ENCODE measurements around the gene TGOLN2.

Gene TGOLN2

DNA sequence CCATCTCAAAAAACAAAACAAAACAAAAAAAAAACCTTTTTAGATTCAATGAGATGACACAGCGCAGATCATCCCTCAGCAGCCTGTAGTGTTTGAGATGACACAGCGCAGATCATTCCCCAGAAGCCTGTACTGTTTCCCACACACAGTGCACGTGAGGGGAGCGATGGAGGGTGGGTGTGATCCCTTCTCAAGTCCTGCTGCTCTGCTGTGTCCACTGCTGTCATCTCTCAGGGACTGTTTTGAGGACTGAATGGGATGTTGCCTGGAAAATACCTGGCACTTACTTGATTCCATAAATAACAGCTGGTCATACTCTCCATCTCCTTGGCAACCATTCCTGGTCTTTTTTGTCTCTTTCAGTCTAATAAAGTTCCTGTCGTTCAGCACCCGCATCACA is 25.7 kb downstream of the TGOLN2 start:
- H3K36me3 ChIP-seq (ENCODE audit: insufficient read depth, low read length): peaks cover 20% of the 10 kb centered on the region
- no peaks in the 10 kb centered on the region for H3K9me3 ChIP-seq (replicated peaks; ENCODE audit: low read length)
- H3K27me3 ChIP-seq (ENCODE audit: control insufficient read depth, insufficient read depth, low read length): no peaks in the 10 kb centered on the region
- no peak overlapping the region for H3K4me3 ChIP-seq (ENCODE audit: low read length)
- no peak overlapping the region for H3K4me2 ChIP-seq (ENCODE audit: low read length)
- no peak overlapping the region for H3K9ac ChIP-seq (ENCODE audit: low read depth, low read length)
- no peaks in the 10 kb centered on the region for H3K4me1 ChIP-seq (ENCODE audit: control insufficient read depth, insufficient read depth, low read length)

DNA sequence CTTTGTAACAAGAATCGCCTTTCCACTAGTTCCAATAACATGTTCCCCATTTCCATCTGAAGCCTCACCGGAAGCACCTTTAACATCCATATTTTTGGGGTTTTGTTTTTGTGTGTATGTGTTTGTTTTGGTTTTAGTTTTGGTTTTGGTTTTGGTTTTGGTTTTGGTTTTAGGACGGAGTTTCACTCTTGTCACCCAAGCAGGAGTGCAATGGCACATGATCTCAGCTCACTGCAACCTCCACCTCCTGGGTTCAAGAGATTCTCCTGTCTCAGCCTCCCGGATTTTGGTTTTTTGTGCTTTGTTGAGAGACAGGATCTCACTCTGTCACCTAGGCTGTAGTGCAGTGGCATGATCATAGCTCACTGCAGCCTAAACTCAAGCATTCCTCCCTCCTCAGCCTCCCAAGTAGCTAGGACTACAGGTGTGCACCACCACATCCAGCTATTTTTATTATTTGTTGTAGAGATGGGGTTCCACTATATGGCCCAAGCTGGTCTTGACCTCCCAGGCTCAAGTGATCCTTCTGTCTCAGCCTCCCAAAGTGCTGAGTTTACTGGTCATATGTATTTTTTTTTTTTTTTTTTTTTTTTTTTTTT is 36.3 kb downstream of the TGOLN2 start:
- Histone ChIP-seq H3K4me3 (ENCODE audit: low read length) (no peak overlapping the region), H3K9ac (ENCODE audit: low read depth, low read length) (no peak overlapping the region), H3K4me2 (ENCODE audit: low read length) (peak overlapping the region; percentile 24), H3K27me3 (ENCODE audit: control insufficient read depth, insufficient read depth, low read length) (no peaks in the 10 kb centered on the region), H3K9me3 (replicated peaks; ENCODE audit: low read length) (no peaks in the 10 kb centered on the region), H3K36me3 (ENCODE audit: insufficient read depth, low read length) (no peaks in the 10 kb centered on the region), H3K4me1 (ENCODE audit: control insufficient read depth, insufficient read depth, low read length) (peaks cover 17% of the 10 kb centered on the region)

DNA sequence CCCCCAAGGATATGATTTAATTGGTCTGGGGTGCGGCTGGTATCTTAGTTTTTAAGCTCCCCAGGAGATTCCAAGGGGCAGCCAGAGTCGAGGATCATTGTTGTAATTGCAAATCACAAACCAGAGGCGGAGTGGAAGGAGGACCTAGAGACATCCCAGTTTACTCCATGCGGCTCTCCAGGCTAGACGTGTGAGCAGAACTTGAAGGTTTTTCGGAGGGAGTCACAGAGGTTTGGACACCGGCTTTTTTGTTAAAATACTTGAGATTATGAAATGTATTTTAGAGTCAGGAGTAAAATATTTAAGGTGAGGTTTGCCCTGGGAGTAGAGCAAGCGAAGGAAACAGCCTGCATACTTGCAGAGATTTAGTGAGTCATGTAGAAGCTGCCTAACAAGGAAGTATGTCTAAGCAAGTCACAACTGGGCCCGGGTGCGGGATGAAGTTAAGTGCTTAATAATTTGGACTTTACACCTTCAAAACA is 39.5 kb downstream of the TGOLN2 start:
- Histone ChIP-seq H3K27me3 (ENCODE audit: control insufficient read depth, insufficient read depth, low read length) (no peaks in the 10 kb centered on the region), H3K9ac (ENCODE audit: low read depth, low read length) (no peak overlapping the region), H3K9me3 (replicated peaks; ENCODE audit: low read length) (no peaks in the 10 kb centered on the region), H3K36me3 (ENCODE audit: insufficient read depth, low read length) (peaks cover 5% of the 10 kb centered on the region), H3K4me2 (ENCODE audit: low read length) (no peak overlapping the region), H3K4me1 (ENCODE audit: control insufficient read depth, insufficient read depth, low read length) (peaks cover 12% of the 10 kb centered on the region), H3K4me3 (ENCODE audit: low read length) (no peak overlapping the region)

DNA sequence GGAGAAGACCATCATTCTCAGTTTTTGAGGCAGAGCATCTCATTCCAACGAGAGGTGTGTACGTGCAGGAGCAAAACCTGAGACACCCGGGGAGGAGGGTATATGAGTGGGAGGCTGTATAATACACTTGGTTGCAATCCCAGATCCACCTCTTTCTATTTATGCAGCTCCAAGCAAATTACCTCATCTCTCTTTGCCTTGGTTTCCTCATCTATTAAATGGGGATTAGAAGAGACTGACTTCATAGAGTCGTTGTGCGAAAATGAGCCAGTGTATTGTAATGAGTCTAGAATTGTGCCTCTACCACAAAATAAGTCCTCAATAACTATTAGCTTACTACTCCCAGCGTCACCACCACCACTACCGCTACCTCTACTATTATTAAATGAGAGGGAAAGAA is 40.1 kb downstream of the TGOLN2 start:
- no peaks in the 10 kb centered on the region for H3K27me3 ChIP-seq (ENCODE audit: control insufficient read depth, insufficient read depth, low read length)
- H3K4me3 ChIP-seq (ENCODE audit: low read length): no peak overlapping the region
- H3K4me1 ChIP-seq (ENCODE audit: control insufficient read depth, insufficient read depth, low read length): peaks cover 12% of the 10 kb centered on the region
- no peak overlapping the region for H3K4me2 ChIP-seq (ENCODE audit: low read length)
- no peaks in the 10 kb centered on the region for H3K9me3 ChIP-seq (replicated peaks; ENCODE audit: low read length)
- peaks cover 5% of the 10 kb centered on the region for H3K36me3 ChIP-seq (ENCODE audit: insufficient read depth, low read length)
- H3K9ac ChIP-seq (ENCODE audit: low read depth, low read length): no peak overlapping the region

DNA sequence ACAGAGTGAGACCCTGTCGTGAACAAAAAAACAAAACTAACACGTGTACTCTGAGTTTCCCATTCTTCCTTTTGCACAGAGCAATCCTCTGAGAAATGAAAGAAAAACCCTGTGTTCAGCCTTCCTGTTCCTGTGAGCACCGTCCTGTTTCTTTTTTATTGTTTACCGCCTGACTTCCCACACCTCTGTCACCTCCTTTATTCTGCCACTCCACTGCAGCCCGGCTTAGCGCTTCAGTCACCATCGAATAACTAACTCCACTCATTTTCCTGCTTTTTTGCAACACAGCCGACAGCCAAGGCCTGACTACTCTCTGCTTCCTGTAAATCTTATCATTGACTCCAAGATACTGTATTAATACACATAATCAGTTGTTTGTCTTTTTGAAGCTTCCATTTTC is 40.9 kb downstream of the TGOLN2 start:
- no peaks in the 10 kb centered on the region for H3K27me3 ChIP-seq (ENCODE audit: control insufficient read depth, insufficient read depth, low read length)
- H3K9me3 ChIP-seq (replicated peaks; ENCODE audit: low read length): no peaks in the 10 kb centered on the region
- peaks cover 12% of the 10 kb centered on the region for H3K4me1 ChIP-seq (ENCODE audit: control insufficient read depth, insufficient read depth, low read length)
- no peak overlapping the region for H3K4me2 ChIP-seq (ENCODE audit: low read length)
- H3K9ac ChIP-seq (ENCODE audit: low read depth, low read length): no peak overlapping the region
- peaks cover 5% of the 10 kb centered on the region for H3K36me3 ChIP-seq (ENCODE audit: insufficient read depth, low read length)
- H3K4me3 ChIP-seq (ENCODE audit: low read length): no peak overlapping the region

DNA sequence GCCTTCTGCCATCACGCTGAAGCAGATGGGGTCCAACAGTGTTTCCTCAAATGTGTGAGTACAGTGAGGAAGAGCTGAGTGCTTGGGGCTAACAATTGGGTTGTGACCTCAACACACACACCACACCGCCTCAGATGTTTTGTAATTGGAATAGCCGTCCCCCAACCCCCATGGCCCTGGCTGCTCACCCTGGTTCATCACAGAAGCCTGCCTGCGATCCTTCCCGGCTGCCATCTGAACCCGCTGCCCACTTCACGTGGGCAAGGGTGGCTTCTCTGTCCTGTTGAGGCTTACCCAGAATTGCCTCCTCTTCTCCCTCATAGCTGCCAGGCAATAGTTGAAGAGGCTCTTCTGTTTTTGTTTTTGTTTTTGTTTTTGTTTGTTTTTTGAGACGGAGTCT is 44.1 kb downstream of the TGOLN2 start:
- H3K4me1 ChIP-seq (ENCODE audit: control insufficient read depth, insufficient read depth, low read length): peaks cover 14% of the 10 kb centered on the region
- no peak overlapping the region for H3K4me3 ChIP-seq (ENCODE audit: low read length)
- H3K9ac ChIP-seq (ENCODE audit: low read depth, low read length): no peak overlapping the region
- H3K27me3 ChIP-seq (ENCODE audit: control insufficient read depth, insufficient read depth, low read length): no peaks in the 10 kb centered on the region
- no peaks in the 10 kb centered on the region for H3K9me3 ChIP-seq (replicated peaks; ENCODE audit: low read length)
- peaks cover 5% of the 10 kb centered on the region for H3K36me3 ChIP-seq (ENCODE audit: insufficient read depth, low read length)
- no peak overlapping the region for H3K4me2 ChIP-seq (ENCODE audit: low read length)

DNA sequence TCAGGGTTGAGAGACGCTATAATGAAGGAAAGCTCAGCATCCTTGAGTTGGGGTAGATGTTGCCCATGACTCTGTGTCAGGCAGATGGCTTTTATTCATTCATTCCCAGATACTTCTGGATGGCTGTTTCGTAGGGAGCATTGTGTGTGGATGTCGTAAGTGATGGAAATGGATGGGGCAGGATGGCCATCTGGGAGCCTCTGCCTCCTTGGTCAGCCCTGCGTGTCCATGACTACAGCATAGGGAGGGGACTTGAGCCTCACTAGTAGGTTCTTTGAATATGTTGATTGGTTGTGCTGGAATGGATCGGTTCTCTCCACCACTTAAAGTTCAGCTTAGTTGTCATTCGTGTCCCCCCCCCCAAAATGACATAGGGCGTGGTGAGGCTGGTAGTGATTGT is 44.9 kb downstream of the TGOLN2 start:
- H3K9ac ChIP-seq (ENCODE audit: low read depth, low read length): no peak overlapping the region
- no peaks in the 10 kb centered on the region for H3K9me3 ChIP-seq (replicated peaks; ENCODE audit: low read length)
- peaks cover 5% of the 10 kb centered on the region for H3K36me3 ChIP-seq (ENCODE audit: insufficient read depth, low read length)

DNA sequence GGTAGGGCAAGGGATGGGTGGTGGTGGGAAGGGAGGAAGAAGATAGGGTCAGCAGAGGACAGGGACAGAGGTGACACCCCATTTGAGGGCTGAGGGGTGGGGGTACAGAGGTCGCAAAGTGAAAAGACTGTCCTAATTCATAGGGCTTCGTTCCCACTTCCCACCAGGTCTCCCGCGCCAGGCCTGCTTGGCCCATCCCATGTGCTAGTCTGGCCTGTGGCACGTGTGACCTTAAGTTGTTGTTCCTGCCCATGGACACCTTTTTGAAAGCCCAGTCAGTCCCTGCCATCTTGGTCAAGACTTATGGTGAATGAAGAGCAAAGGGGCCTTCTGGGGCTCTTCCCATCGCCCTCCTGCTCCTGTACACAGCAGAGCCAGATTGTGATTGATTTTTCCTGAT is 46.2 kb downstream of the TGOLN2 start:
- peaks cover 26% of the 10 kb centered on the region for H3K4me1 ChIP-seq (ENCODE audit: control insufficient read depth, insufficient read depth, low read length)
- no peak overlapping the region for H3K4me3 ChIP-seq (ENCODE audit: low read length)
- no peak overlapping the region for H3K4me2 ChIP-seq (ENCODE audit: low read length)
- H3K27me3 ChIP-seq (ENCODE audit: control insufficient read depth, insufficient read depth, low read length): no peaks in the 10 kb centered on the region
- H3K9me3 ChIP-seq (replicated peaks; ENCODE audit: low read length): no peaks in the 10 kb centered on the region
- no peak overlapping the region for H3K9ac ChIP-seq (ENCODE audit: low read depth, low read length)
- H3K36me3 ChIP-seq (ENCODE audit: insufficient read depth, low read length): peaks cover 5% of the 10 kb centered on the region

More for the DNA sequence above, 44.9 kb downstream of the TGOLN2 start:
- Histone ChIP-seq H3K4me3 (ENCODE audit: low read length) (no peak overlapping the region), H3K4me1 (ENCODE audit: control insufficient read depth, insufficient read depth, low read length) (peaks cover 14% of the 10 kb centered on the region), H3K4me2 (ENCODE audit: low read length) (no peak overlapping the region), H3K27me3 (ENCODE audit: control insufficient read depth, insufficient read depth, low read length) (no peaks in the 10 kb centered on the region)

DNA sequence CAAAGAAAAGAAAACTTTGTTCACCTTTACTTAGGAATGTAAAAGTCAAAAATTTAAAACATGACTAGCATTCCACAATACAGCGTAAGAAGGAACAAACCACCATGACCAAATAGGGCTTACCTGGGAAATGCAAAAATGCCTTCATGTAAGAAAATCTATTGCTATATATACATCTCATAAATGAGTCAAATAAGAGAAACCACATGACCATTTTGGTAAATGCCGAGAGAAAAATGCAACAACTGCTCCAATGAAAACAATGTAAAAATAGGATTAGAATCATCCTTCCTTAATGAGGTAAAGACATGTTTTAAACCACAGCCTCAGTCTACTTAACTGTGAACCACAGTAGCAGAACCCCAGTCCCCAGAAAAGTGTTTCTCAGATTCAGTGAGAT is 49.4 kb downstream of the TGOLN2 start:
- H3K4me1 ChIP-seq (ENCODE audit: control insufficient read depth, insufficient read depth, low read length): peaks cover 48% of the 10 kb centered on the region
- peak overlapping the region; percentile 84 for H3K4me2 ChIP-seq (ENCODE audit: low read length)
- H3K4me3 ChIP-seq (ENCODE audit: low read length): peak overlapping the region; percentile 55
- H3K9ac ChIP-seq (ENCODE audit: low read depth, low read length): peak overlapping the region; percentile 75
- H3K9me3 ChIP-seq (replicated peaks; ENCODE audit: low read length): no peaks in the 10 kb centered on the region
- no peaks in the 10 kb centered on the region for H3K27me3 ChIP-seq (ENCODE audit: control insufficient read depth, insufficient read depth, low read length)
- H3K36me3 ChIP-seq (ENCODE audit: insufficient read depth, low read length): no peaks in the 10 kb centered on the region

DNA sequence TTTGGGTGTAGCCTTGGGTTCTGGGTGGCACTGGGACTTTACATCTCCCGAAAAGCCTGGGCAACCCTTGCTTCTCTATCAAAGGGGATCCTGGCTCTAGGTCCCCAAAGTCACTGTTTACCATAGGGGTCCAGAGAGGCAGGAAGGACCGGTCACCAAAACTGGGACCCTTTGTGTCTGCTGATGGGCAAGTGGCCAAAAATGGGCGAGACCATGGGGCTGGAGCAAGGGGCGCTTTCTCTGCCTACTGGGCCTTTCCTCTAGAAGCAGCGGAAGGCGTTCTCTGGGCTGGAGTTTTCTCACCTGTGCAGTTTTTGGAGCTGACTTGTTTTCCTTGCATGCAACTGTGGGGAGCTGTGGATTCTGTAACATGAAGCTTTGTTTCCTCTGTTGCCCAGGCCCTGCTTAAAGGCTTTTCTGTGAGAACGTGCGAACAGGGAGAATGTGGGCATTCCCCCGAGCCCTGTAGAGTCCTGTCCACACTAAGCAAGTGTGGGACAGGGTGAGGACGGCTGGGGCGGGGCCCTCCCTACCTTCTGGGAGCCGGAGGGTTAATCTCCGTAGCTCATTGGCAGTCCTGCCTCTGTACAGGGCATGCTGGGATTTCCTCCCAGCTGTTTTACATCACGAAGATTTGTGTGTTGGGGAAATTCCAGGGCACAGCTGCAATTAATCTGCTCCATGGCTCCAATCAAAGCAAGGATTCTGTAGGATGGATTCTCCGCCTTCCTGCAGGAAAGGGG is 50.2 kb downstream of the TGOLN2 start:
- H3K36me3 ChIP-seq (ENCODE audit: insufficient read depth, low read length): no peaks in the 10 kb centered on the region
- no peaks in the 10 kb centered on the region for H3K9me3 ChIP-seq (replicated peaks; ENCODE audit: low read length)
- peak overlapping the region; percentile 75 for H3K9ac ChIP-seq (ENCODE audit: low read depth, low read length)
- H3K4me3 ChIP-seq (ENCODE audit: low read length): peak overlapping the region; percentile 55
- H3K4me2 ChIP-seq (ENCODE audit: low read length): peak overlapping the region; percentile 84
- H3K4me1 ChIP-seq (ENCODE audit: control insufficient read depth, insufficient read depth, low read length): peaks cover 48% of the 10 kb centered on the region
- no peaks in the 10 kb centered on the region for H3K27me3 ChIP-seq (ENCODE audit: control insufficient read depth, insufficient read depth, low read length)

DNA sequence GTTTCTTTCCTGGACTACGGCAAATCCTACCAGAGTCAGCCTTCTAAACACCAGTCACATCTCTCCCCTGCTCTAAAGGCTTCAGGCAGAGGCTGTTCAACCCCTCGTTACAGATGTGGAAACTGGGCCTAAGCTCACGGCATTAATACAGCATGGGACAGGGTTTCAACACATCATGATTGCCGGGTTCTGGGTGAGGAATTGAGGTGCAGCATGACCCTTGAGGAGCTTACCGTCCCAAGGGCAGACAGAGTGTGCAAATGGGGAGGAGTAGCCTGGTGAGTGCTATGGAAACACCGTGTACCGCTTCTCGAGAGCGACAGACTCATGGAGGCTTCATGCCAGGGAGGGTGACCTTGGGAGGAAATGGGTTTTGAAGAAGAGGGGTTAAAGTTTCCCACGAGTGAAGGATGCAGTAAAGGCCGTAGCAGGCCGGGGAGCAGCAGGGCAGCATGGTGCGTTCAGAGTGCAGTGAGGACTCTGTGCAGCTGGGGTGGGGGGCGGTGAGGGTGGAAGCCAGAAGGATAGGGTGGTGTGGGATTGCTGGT is 51.1 kb downstream of the TGOLN2 start:
- Histone ChIP-seq H3K9ac (ENCODE audit: low read depth, low read length) (peak overlapping the region; percentile 75), H3K27me3 (ENCODE audit: control insufficient read depth, insufficient read depth, low read length) (no peaks in the 10 kb centered on the region), H3K36me3 (ENCODE audit: insufficient read depth, low read length) (no peaks in the 10 kb centered on the region), H3K4me3 (ENCODE audit: low read length) (peak overlapping the region; percentile 61), H3K4me2 (ENCODE audit: low read length) (peak overlapping the region; percentile 84), H3K9me3 (replicated peaks; ENCODE audit: low read length) (no peaks in the 10 kb centered on the region), H3K4me1 (ENCODE audit: control insufficient read depth, insufficient read depth, low read length) (peaks cover 48% of the 10 kb centered on the region)

Measured in skeletal muscle satellite cell (primary cell).